ENCODE data around the gene PTPRN. TPM values are rescaled to one million over a fixed set of nuclear protein-coding genes. Genes with fewer than 3 reads are reported as not detected.
A peak's percentile ranks its signal among the peaks of the same experiment; 100 is the strongest.

Gene PTPRN
- total and polyA plus RNA-seq, 9 of the 15 experiments (the other 6 are each of a cell fraction or from before 2014, with no cell fraction given): 0.15 to 2.4 (median 0.43) TPM; not detected in 1

DNA sequence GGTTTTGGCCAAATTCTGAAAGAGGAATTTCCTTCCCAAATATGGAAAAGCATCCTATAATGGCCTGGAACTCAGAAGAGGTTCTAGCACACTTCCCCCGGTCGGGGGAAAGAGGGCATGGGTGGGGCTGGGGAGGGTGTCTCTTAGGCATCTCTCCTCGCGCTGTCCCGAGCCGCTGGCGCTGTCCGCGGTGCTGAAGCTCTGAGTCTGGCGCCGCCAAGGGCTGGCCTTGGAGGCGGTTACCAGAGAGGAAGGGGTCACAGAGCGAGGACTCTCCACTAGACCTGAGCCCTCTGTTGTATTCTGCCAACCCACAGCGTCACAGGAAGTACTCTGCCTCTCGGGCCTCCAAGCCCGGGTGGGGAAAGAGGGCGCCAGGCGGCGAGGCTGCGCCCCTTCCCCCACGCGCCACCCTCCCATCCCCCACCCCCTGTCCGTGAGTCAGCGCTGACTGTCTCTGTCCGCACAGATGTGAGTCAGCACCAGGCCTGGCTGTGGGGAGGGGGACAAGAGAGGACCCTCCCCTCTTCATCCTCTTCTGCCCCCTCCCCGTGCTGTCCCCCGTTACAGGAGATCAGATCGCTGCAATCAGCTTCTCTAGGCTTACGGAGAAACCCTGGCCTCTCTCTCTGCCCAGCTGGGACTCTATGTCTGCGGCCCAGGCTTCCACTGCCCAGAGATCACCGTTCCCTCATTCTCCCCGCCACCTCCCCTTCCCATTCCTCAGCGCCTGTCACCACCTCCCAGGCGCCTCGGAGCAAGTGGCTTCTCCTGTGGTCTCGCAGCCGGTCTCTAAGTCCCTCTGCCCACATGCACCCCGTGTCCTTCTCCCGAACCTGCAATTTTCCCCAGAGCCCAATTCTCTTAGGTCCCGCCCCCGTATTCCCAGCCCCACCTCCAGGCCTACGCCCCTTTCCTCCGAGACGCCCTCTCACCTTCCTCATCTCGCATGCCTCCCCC lies 779 bp downstream of the PTPRN start (continued):
- TF ChIP-seq ZNF696 (CRISPR knock-in tag; conservative IDR thresholded peaks at IDR 0.05) (no peak), ETV5 (CRISPR knock-in tag; IDR thresholded peaks at IDR 0.05; ENCODE audit: low read depth) (peak; percentile 42; the same call in 1 of the 2 replicates), JUN (IDR thresholded peaks at IDR 0.05; ENCODE audit: borderline replicate concordance, low read depth, low read length) (peak; percentile 36; the same call in 1 of the 2 replicates), JUN (CRISPR knock-in tag; IDR thresholded peaks at IDR 0.05; ENCODE audit: borderline replicate concordance) (no peak), ZNF280A (IDR thresholded peaks at IDR 0.05; ENCODE audit: low read depth, partially characterized antibody) (no peak), ESRRB (CRISPR knock-in tag; IDR thresholded peaks at IDR 0.05; ENCODE audit: borderline replicate concordance) (no peak), GABPB1 (CRISPR knock-in tag; IDR thresholded peaks at IDR 0.05) (peak; percentile 71; the same call in 1 of the 2 replicates), DIDO1 (tag; IDR thresholded peaks at IDR 0.05; ENCODE audit: low read depth) (no peak), HMG20B (CRISPR knock-in tag; IDR thresholded peaks at IDR 0.05) (no peak), SIN3B (IDR thresholded peaks at IDR 0.05; ENCODE audit: low read depth) (no peak), PRMT5 (CRISPR knock-in tag; IDR thresholded peaks at IDR 0.05) (peak; percentile 94), RCOR1 (IDR thresholded peaks at IDR 0.05; ENCODE audit: borderline replicate concordance in 1 of 2, low read depth in 2 of 2, low read length in 2 of 2) (peak in 1 of 2 experiments; percentile 60; a peak in 1 of 4 replicates), CBFA2T3 (IDR thresholded peaks at IDR 0.05) (0 out of 2 replicates have a peak, but pooled peaks have one; percentile 28), SMARCB1 (IDR thresholded peaks at IDR 0.05; ENCODE audit: insufficient read length, low read depth) (no peak), RNF2 (IDR thresholded peaks at IDR 0.05) (no peak), NCOA6 (IDR thresholded peaks at IDR 0.05) (peak; percentile 72), NUFIP1 (IDR thresholded peaks at IDR 0.05; ENCODE audit: partially characterized antibody) (no peak), FOXA1 (IDR thresholded peaks at IDR 0.05; ENCODE audit: borderline replicate concordance) (no peak), BCLAF1 (IDR thresholded peaks at IDR 0.05; ENCODE audit: borderline replicate concordance in 1 of 2, control insufficient read depth in 1 of 2, low read depth in 2 of 2, low read length in 1 of 2) (no peak), ZSCAN32 (CRISPR knock-in tag; IDR thresholded peaks at IDR 0.05) (no peak)
- TF ChIP-seq, protein P1, sequence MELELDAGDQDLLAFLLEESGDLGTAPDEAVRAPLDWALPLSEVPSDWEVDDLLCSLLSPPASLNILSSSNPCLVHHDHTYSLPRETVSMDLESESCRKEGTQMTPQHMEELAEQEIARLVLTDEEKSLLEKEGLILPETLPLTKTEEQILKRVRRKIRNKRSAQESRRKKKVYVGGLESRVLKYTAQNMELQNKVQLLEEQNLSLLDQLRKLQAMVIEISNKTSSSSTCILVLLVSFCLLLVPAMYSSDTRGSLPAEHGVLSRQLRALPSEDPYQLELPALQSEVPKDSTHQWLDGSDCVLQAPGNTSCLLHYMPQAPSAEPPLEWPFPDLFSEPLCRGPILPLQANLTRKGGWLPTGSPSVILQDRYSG (tag; conservative IDR thresholded peaks at IDR 0.05; ENCODE audit: low read depth): no peak
